Calu3 (cell line): ENCODE results near the gene PTPN14. TPM values are rescaled to one million over a fixed set of nuclear protein-coding genes. Genes with fewer than 3 reads are reported as not detected.
A peak's percentile ranks its signal among the peaks of the same experiment; 100 is the strongest.
"Not testable (repeated sequence)": the region's sequence is repeated elsewhere in the genome, so short reads cannot be mapped to it uniquely, and the experiment has no call there.

Source experiments
- BruUV-seq: library from RNA; stranded (reverse); fragments of 400-500 nt; replicated peaks from 2 replicates; lab custom pipeline; 2021; lab: Mats Ljungman, UMichigan
- CTCF ChIA-PET: fragments of 300-600 bp; sonication (Branson Sonifier 250); formaldehyde crosslinking; loops from one replicate; lab custom pipeline; 2022; ENCODE audit warnings: antibody characterized with exemption; lab: Charles Lee
- DNase-seq: peaks from one replicate; pipeline ENCODE4 v3.0.0; 2022
- H3K27ac Mint-ChIP-seq: one replicate; pipeline ENCODE4 v1.8.0; 2022; ENCODE audit warnings: mixed read lengths; ENCODE audit not compliant: unreplicated experiment
- H3K27me3 Mint-ChIP-seq: one replicate; pipeline ENCODE4 v1.8.0; 2022; ENCODE audit warnings: mixed read lengths; ENCODE audit not compliant: unreplicated experiment
- H3K36me3 Mint-ChIP-seq: one replicate; pipeline ENCODE4 v1.8.0; 2022; ENCODE audit warnings: mild to moderate bottlenecking, moderate library complexity, mixed read lengths; ENCODE audit not compliant: insufficient read depth, unreplicated experiment
- H3K4me1 Mint-ChIP-seq: one replicate; pipeline ENCODE4 v1.8.0; 2022; ENCODE audit warnings: mild to moderate bottlenecking, low read depth, mixed read lengths; ENCODE audit not compliant: unreplicated experiment
- H3K4me3 Mint-ChIP-seq: one replicate; pipeline ENCODE4 v1.8.0; 2022; ENCODE audit warnings: mild to moderate bottlenecking, low read depth, moderate library complexity, mixed read lengths; ENCODE audit not compliant: unreplicated experiment
- H3K9me3 Mint-ChIP-seq: one replicate; pipeline ENCODE4 v1.8.0; 2022; ENCODE audit warnings: low read depth, mixed read lengths; ENCODE audit not compliant: unreplicated experiment
- intact Hi-C: fragments of 100-400 bp; cut with micrococcal nuclease; formaldehyde crosslinking; loops from one replicate; pipeline ENCODE4 v1.10.0; 2022; ENCODE audit not compliant: unreplicated experiment
- total RNA-seq: library from RNA; stranded (reverse); gene quantifications from 2 replicates; pipeline ENCODE4 v1.2.3, GENCODE V29; 2022
- TF ChIP-seq, protein P1 (sequence below): fragments of 200-600 bp; IDR thresholded peaks from one replicate; pipeline ENCODE4 v1.8.0; 2022; ENCODE audit warnings: antibody characterized with exemption; ENCODE audit not compliant: unreplicated experiment

The PTPN14 gene
- total RNA-seq, 1 experiment from 2014 or later, result 77.4 TPM

DNA sequence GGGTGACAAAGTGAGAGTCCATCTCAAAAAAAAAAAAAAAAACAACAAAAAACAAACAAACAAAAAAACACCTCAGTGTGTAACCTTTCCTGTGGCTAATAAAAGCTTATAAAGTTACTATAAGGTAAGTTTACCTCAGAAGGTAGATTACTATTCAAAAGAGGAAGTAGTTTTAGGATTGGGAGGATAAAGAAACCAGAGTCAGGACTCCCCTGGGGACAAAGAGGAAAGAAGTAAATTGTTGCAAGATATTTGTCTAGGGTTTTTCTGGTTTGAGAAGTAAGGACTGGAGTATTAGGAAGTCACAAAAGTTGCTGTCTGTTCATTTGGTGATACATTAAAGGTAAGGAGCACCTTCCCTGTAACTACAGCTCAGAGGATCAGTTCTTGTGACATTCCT, 27.8 kb upstream of the PTPN14 start:
- Mint-ChIP-seq H3K27ac (peak overlapping the region; percentile 17), H3K27me3 (no peaks in the 10 kb centered on the region), H3K4me3 (no peak overlapping the region), H3K4me1 (peaks cover 50% of the 10 kb centered on the region), H3K36me3 (peaks cover 5% of the 10 kb centered on the region), H3K9me3 (peaks cover 9% of the 10 kb centered on the region)
- TF ChIP-seq, protein P1, sequence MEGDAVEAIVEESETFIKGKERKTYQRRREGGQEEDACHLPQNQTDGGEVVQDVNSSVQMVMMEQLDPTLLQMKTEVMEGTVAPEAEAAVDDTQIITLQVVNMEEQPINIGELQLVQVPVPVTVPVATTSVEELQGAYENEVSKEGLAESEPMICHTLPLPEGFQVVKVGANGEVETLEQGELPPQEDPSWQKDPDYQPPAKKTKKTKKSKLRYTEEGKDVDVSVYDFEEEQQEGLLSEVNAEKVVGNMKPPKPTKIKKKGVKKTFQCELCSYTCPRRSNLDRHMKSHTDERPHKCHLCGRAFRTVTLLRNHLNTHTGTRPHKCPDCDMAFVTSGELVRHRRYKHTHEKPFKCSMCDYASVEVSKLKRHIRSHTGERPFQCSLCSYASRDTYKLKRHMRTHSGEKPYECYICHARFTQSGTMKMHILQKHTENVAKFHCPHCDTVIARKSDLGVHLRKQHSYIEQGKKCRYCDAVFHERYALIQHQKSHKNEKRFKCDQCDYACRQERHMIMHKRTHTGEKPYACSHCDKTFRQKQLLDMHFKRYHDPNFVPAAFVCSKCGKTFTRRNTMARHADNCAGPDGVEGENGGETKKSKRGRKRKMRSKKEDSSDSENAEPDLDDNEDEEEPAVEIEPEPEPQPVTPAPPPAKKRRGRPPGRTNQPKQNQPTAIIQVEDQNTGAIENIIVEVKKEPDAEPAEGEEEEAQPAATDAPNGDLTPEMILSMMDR, result no peak
- CTCF ChIA-PET, result interaction anchor here (0.7 kb wide), 1 partner anchor 721 kb away, joined by 6 read pairs; no protein-coding TSS in a partner anchor
- no peak for DNase-seq
- BruUV-seq, result no TSS peak
- intact Hi-C loops, result no loop called here

DNA sequence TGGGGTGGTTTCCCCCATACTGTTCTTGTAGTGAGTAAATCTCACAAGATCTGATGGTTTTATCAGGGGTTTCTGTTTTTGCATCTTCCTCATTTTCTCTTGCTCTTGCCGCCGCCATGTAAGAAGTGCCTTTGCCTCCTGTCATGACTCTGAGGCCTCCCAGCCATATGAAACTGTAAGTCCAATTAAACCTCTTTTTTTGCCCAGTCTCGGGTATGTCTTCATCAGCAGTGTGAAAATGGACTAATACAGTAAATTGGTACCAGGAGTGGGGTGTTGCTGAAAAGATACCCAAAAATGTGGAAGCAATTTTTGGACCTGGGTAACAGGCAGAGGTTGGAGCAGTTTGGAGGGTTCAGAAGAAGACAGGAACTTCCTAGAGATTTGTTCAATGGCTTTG, 24.7 kb upstream of the PTPN14 start:
- H3K4me3 Mint-ChIP-seq, BruUV-seq, DNase-seq, intact Hi-C loops, H3K27ac Mint-ChIP-seq, CTCF ChIA-PET, H3K9me3 Mint-ChIP-seq, H3K36me3 Mint-ChIP-seq, H3K27me3 Mint-ChIP-seq: not testable (repeated sequence)
- peaks cover 46% of the 10 kb centered on the region for H3K4me1 Mint-ChIP-seq

DNA sequence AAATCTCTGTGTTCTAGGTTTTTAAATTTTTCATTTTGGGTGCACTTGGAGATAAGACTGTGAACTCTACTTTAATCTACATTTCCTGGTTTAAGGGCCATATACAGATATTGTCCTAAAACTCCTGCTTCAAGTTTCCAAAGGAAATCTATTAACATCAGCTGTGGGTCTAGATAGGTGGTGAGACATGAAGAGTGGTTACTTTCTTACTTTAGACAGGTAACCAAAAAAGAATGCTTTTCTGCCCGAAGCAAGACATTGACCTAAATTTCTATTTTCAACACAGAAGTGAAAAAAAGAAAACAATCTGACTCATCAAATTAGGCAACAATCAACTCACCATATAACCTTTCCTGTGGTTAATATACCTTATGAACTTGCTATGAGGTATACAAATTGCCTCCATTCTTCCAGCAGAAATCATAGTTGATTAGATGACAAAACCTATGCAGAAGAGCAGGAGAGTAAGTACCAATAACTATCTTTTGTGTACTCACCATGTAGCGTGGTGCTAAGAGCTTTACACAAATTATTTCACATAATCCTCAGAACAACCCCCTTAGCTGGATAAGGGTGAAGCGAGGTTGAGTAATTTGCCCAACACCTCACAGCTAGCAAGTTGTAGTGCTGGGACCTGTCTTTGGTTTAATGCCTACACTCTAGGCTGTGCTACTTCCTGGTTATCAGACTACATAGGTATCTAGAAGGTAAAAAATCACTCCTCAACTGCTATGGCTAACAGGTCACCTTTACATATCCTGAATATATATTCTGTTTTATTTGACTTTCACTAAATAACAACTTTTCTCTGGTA, 23.4 kb upstream of the PTPN14 start:
- Mint-ChIP-seq H3K9me3 (peaks cover 9% of the 10 kb centered on the region), H3K4me3 (no peak overlapping the region), H3K36me3 (peaks cover 5% of the 10 kb centered on the region), H3K27me3 (no peaks in the 10 kb centered on the region), H3K4me1 (peaks cover 53% of the 10 kb centered on the region), H3K27ac (peak overlapping the region; percentile 66)
- TF ChIP-seq, protein P1, result no peak
- no TSS peak for BruUV-seq
- intact Hi-C loops, result loop anchor here (5.0 kb wide), 2 partner anchors 98 to 777 kb away; no protein-coding TSS in a partner anchor
- DNase-seq, result no peak
- CTCF ChIA-PET, result interaction anchor here (0.8 to 1.4 kb wide), 5 partner anchors 9 to 242 kb away, joined by 3 to 7 read pairs (median 4); no protein-coding TSS in a partner anchor

DNA sequence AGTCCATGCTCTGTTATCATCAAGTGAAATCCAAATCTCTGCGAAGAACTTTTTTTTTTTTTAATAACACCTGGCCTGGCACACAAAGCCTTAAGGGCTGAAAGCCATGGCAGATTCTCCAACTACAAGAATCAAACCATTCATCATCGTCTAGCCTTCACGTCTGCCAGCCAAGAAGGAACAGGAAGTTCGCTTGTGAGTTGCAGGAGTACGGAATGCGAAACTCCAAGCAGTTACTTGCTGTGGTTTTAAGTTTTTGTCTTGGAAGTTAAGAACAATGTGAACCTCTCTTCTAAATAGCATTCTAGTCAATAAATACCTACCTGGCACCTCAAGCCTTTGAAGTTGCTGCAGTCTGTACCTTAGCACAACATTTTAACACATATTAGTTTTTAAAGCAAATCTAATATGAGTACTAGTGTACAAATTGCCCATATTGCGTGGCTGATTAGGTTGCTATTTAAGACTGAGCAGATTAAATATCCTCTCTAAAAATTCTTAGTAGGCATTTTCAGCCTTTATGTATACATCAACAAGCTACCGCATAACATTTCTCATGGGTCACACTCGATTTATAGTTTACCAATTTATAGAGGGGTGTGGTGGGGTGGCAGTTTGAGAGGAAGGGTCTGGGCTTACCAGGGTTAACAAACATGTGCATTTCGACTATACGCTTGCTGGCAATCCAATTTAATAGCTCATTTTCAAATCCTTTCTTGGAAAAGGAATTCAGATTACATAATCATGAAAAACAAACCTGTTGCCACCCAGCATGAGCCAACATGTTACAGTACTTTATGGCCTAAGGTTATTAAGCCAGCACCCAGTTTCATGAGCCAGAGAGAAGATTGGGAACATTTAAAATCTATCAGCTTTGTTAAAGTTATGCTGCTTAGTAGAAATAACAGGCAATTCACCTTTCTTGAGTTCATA, 22.2 kb upstream of the PTPN14 start:
- H3K27ac Mint-ChIP-seq, result peak overlapping the region; percentile 66
- TF ChIP-seq, protein P1, result no peak
- H3K27me3 Mint-ChIP-seq, result no peaks in the 10 kb centered on the region
- H3K4me3 Mint-ChIP-seq, result peak overlapping the region; percentile 22
- CTCF ChIA-PET, result interaction anchor here (0.6 to 1.8 kb wide), 7 partner anchors 10 to 242 kb away, joined by 3 to 8 read pairs (median 4); partner anchors contain the start of gene PTPN14
- DNase-seq, result peak; percentile 45
- BruUV-seq, result no TSS peak
- intact Hi-C loops, result loop anchor here (5.0 kb wide), 2 partner anchors 96 to 779 kb away; no protein-coding TSS in a partner anchor
- H3K4me1 Mint-ChIP-seq, result peaks cover 56% of the 10 kb centered on the region
- H3K36me3 Mint-ChIP-seq, result peaks cover 5% of the 10 kb centered on the region
- H3K9me3 Mint-ChIP-seq, result peaks cover 9% of the 10 kb centered on the region
